Heart left ventricle (tissue), 16 donors: ENCODE results near the gene NKX1-2. TPM values are rescaled to one million over a fixed set of nuclear protein-coding genes. Genes with fewer than 3 reads are reported as not detected.

Experiments used
- ATAC-seq, 4 donors: fragments of 200-7000 bp; cut with Tn5 transposase; one replicate each; pipeline ENCODE4 v1.9.1; 2020 to 2022; ENCODE audit warnings: moderate library complexity in 4 of 4, mild to moderate bottlenecking in 3 of 4, moderate number of reproducible peaks in 1 of 4
- DNase-seq, 5 donors: peaks; one replicate each; pipeline ENCODE4 v3.0.0-alpha.2; 2020
- H3K27ac ChIP-seq, 12 donors: fragments of 200-600 bp; sonication (generic) in 4 of 12; one replicate each; pipeline versions ENCODE4 v1.5.0 to v1.8.0; 2016 to 2022; ENCODE audit warnings: mild to moderate bottlenecking in 2 of 12
- H3K27me3 ChIP-seq, 9 donors: fragments of 200-600 bp; sonication (generic) in 2 of 9; one replicate each; pipeline versions ENCODE4 v1.5.1 to v1.8.0; 2016 to 2022; ENCODE audit warnings: mild to moderate bottlenecking in 3 of 9
- H3K36me3 ChIP-seq, 9 donors: fragments of 200-600 bp; sonication (generic) in 2 of 9; one replicate each; pipeline versions ENCODE4 v1.5.0 to v1.8.0; 2018 to 2022; ENCODE audit warnings: mild to moderate bottlenecking in 2 of 9
- H3K4me1 ChIP-seq, 12 donors: fragments of 200-600 bp; sonication (generic) in 4 of 12; one replicate each; pipeline versions ENCODE4 v1.5.0 to v1.8.0; 2016 to 2022; ENCODE audit warnings: mild to moderate bottlenecking in 3 of 12
- H3K4me3 ChIP-seq, 12 donors: fragments of 200-600 bp; sonication (generic) in 4 of 12; one replicate each; pipeline versions ENCODE4 v1.5.0 to v1.8.0; 2017 to 2022; ENCODE audit warnings: mild to moderate bottlenecking in 9 of 12, moderate library complexity in 4 of 12
- H3K9me3 ChIP-seq, 12 donors: fragments of 200-600 bp; sonication (generic) in 4 of 12; one replicate each; pipeline versions ENCODE4 v1.5.0 to v1.8.0; 2016 to 2022; ENCODE audit warnings: mild to moderate bottlenecking in 1 of 12
- CTCF ChIP-seq, 12 donors: fragments of 200-600 bp; sonication (generic) in 4 of 12; IDR thresholded peaks; one replicate each; pipeline versions ENCODE4 v1.5.0 to v1.8.0; 2018 to 2022; ENCODE audit warnings: antibody characterized with exemption in 12 of 12, mild to moderate bottlenecking in 5 of 12
- POLR2A ChIP-seq, 2 donors: fragments of 450-650 bp; IDR thresholded peaks; one replicate each; pipeline ENCODE4 v1.6.1; 2017; ENCODE audit warnings: antibody characterized with exemption in 2 of 2, mild to moderate bottlenecking in 2 of 2, moderate library complexity in 2 of 2
- WGBS, 4 donors: extraction: QIAGEN DNeasy Blood & Tissue Kit in 2 of 4; methylation state at CpG; one replicate each; pipeline versions ENCODE4 v1.1.5 to v1.1.7; 2013 to 2018; 5-methylcytosine and 5-hydroxymethylcytosine counted together
- intact Hi-C, 10 donors: fragments of 100-400 bp; cut with DNase I; formaldehyde crosslinking; loops; one replicate each; pipeline versions ENCODE4 v1.11.1 to v1.14.2; 2022
- polyA plus RNA-seq, 2 donors: library from polyadenylated mRNA; stranded (reverse); fragments of 200-250 nt; gene quantifications; one replicate each; pipeline ENCODE4 v1.2.3, GENCODE V29; 2013
- total RNA-seq, 9 donors: library from RNA; depleted of rRNA in 2 of 9; stranded (reverse); fragments of >200 nt in 2 of 9; fragmentation: NEBNext Ultra II Directional in 3 of 9; extraction: Animal tissue kit (Norgen Biotek cat#: 25700) in 3 of 9; gene quantifications; one replicate each; pipeline versions ENCODE4 v1.1.0 to v1.2.4, GENCODE V29; 2016 to 2023
- donor health status: ischemic (EF 13 %, LVEDD 7.1; RV severe dilation, severe dysfunction).
- donor health status: healthy with polysubstance abuse.
- donor health status: DM: no; HTN: yes; CAD: no.
- donor health status: DM: no; HTN: no; CAD: no.
- donor health status: ischemic (EF 25% LVEDD 6.9; RV normal size, moderate dysfunction).
- donor health status: ischemic (EF 25% LVEDD 5.7; RV mildly dilated, moderate dysfunction).
- donor health status: healthy.
- donor health status: DM: yes; HTN: yes; CAD: no.
- donor health status: ischemic (EF 35%, LVEDD 5.7; RV mildly dilated, moderate dysfunction).
- donor health status: nonischemic (EF 11% LVEDD 7.7; RV severe dilation, severe dysfunction).
- donor health status: DM: yes; HTN: yes; CAD: no.
- donor health status: PGD.
- donor health status: ischemic (EF 29% LVEDD 5.4; RV normal size, mild dysfunction).
- donor health status: nonischemic (EF 23%, LVEDD 6.1; RV moderate dilation, normal function).

Gene NKX1-2
- total and polyA plus RNA-seq, 11 donors: not detected

GRCh38 chr10:124419635-124420034, 30.2 kb downstream of the NKX1-2 start:
- intact Hi-C loops: loop anchor here in 1 of 10 donors (5.0 kb wide), 1 partner anchor 323 kb away; the partner anchor contains the start of gene FAM53B

GRCh38 chr10:124418726-124419501, 30.9 kb downstream of the NKX1-2 start, which contains the start of gene OAT:
Gene OAT, minus strand, starts transcription at chr10:124418923. Its CDS starts 6,752 bp downstream, at chr10:124412171.
- 2 to 7% (median 4%) methylated on average over 30 to 70 of the region's 70 CpGs for WGBS, 4 donors
- H3K27me3 ChIP-seq: peaks cover 0 to 14% (median 0%) of the 10 kb centered on the region in 9 donors
- TF ChIP-seq CTCF (IDR thresholded peaks at IDR 0.05): no peak
- peak; percentile 98 to 100 for TF ChIP-seq POLR2A (IDR thresholded peaks at IDR 0.05)
- ATAC-seq: peak; percentile 96 to 99 (median 98)
- H3K36me3 ChIP-seq: no peaks in the 10 kb centered on the region
- DNase-seq: peak; percentile 96 to 98 (median 97)
- no peaks in the 10 kb centered on the region for H3K9me3 ChIP-seq
- intact Hi-C loops: loop anchor here in 1 of 10 donors (5.0 kb wide), 1 partner anchor 323 kb away; the partner anchor contains the start of gene FAM53B
- peak within 1 kb of the TSS; percentile 51 to 97 (median 88) for H3K27ac ChIP-seq
- peak within 1 kb of the TSS; percentile 70 to 99 (median 90) for H3K4me3 ChIP-seq
- peaks cover 0 to 42% (median 22%) of the 10 kb centered on the region in 12 donors for H3K4me1 ChIP-seq

More at GRCh38 chr10:124419635-124420034, 30.2 kb downstream of the NKX1-2 start:
- H3K36me3 ChIP-seq: no peaks in the 10 kb centered on the region
- DNase-seq: no peak
- TF ChIP-seq CTCF (IDR thresholded peaks at IDR 0.05) (no peak), POLR2A (IDR thresholded peaks at IDR 0.05) (no peak)
- peaks cover 0 to 14% (median 0%) of the 10 kb centered on the region in 9 donors for H3K27me3 ChIP-seq
- WGBS, 4 donors: 92 to 100% (median 94%) methylated on average over 9 to 10 of the region's 10 CpGs
- H3K4me1 ChIP-seq: peaks cover 0 to 35% (median 14%) of the 10 kb centered on the region in 12 donors
- no peak overlapping the region for H3K27ac ChIP-seq
- ATAC-seq: no peak
- H3K4me3 ChIP-seq: peak overlapping the region in 2 of 12 donors; percentile 83 to 96
- H3K9me3 ChIP-seq: no peaks in the 10 kb centered on the region

GRCh38 chr10:124417895-124418725, 31.7 kb downstream of the NKX1-2 start:
- intact Hi-C loops: loop anchor here in 1 of 10 donors (5.0 kb wide), 1 partner anchor 324 kb away; the partner anchor contains the start of gene FAM53B
- no peaks in the 10 kb centered on the region for H3K9me3 ChIP-seq
- 4 to 10% (median 4%) methylated on average over 29 to 64 of the region's 64 CpGs for WGBS, 4 donors
- peaks cover 0 to 14% (median 0%) of the 10 kb centered on the region in 9 donors for H3K27me3 ChIP-seq
- peak overlapping the region; percentile 51 to 97 (median 88) for H3K27ac ChIP-seq
- peak overlapping the region; percentile 70 to 99 (median 90) for H3K4me3 ChIP-seq
- TF ChIP-seq POLR2A (IDR thresholded peaks at IDR 0.05) (no peak), CTCF (IDR thresholded peaks at IDR 0.05) (peak in 1 of 12 donors; percentile 30)
- ATAC-seq (peak in 3 of 4 donors; percentile 40 to 75 (median 75)), DNase-seq (peak; percentile 59 to 77 (median 63))
- no peaks in the 10 kb centered on the region for H3K36me3 ChIP-seq
- H3K4me1 ChIP-seq: peaks cover 0 to 43% (median 24%) of the 10 kb centered on the region in 12 donors
